ENCODE data around the gene FLYWCH1. TPM values are rescaled to one million over a fixed set of nuclear protein-coding genes. Genes with fewer than 3 reads are reported as not detected.

FLYWCH1 gene
- total and polyA plus RNA-seq, 9 of the 15 experiments (the other 6 are each of a cell fraction or from before 2014, with no cell fraction given): 0.18 to 33.6 (median 11.3) TPM

DNA sequence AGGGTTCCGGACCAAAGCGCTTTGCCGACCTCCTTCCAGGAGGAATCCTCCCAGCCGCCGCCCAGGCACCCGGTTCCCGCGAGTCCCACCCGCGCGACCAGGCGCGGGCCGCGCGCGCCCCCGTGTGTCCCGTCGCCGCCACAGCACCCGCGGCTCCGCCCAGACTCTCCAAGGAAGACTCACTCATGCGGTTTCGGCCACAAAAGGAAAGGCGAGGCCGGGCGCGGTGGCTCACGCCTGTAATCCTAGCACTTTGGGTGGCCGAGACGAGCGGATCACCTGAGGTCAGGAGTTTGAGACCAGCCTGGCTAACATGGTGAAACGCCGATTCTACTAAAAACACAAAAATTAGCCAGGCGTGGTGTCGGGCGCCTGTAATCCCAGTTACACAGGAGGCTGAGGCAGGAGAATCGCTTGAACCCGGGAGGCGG, 72.0 kb downstream of the FLYWCH1 start (continued):
- TF ChIP-seq CCNT2 (IDR thresholded peaks at IDR 0.05; ENCODE audit: borderline replicate concordance, extremely low read depth, insufficient read length, low read depth, low read length): peak; percentile 84
- no peak for TF ChIP-seq PHF8 (IDR thresholded peaks at IDR 0.05; ENCODE audit: borderline replicate concordance, low read length)
- peak; percentile 85 for TF ChIP-seq RBFOX2 (IDR thresholded peaks at IDR 0.05; ENCODE audit: low read depth, low read length)
- TF ChIP-seq ID3 (CRISPR knock-in tag; IDR thresholded peaks at IDR 0.05): no peak
- peak; percentile 29; the same call in 1 of the 2 replicates for TF ChIP-seq ID3 (tag; IDR thresholded peaks at IDR 0.05)
- TF ChIP-seq MTA3 (IDR thresholded peaks at IDR 0.05; ENCODE audit: borderline replicate concordance): peak; percentile 74; the same call in 1 of the 2 replicates
- TF ChIP-seq NR2C2 (CRISPR knock-in tag; IDR thresholded peaks at IDR 0.05): no peak
- TF ChIP-seq NR2C2 (tag; IDR thresholded peaks at IDR 0.05): no peak
- no peak for TF ChIP-seq ATF3 (IDR thresholded peaks at IDR 0.05)
- TF ChIP-seq ATF3 (CRISPR knock-in tag; conservative IDR thresholded peaks at IDR 0.05): no peak
- TF ChIP-seq CBX1 (IDR thresholded peaks at IDR 0.05; ENCODE audit: low read depth): peak; percentile 29; the same call in 1 of the 2 replicates
- TF ChIP-seq SMARCE1 (IDR thresholded peaks at IDR 0.05): 0 out of 2 replicates have a peak, but pooled peaks have one; percentile 23

Data from K562 (cell line).